G401 (cell line): ENCODE data around the gene CLDN12. TPM values are rescaled to one million over a fixed set of nuclear protein-coding genes. Genes with fewer than 3 reads are reported as not detected.

Experiments used
- DNase-seq: peaks from one replicate; pipeline ENCODE4 v3.0.0-alpha.2; 2015; ENCODE audit warnings: low spot score
- in situ Hi-C: cut with HindIII; loops from 2 replicates; pipeline ENCODE4 v1.10.0; 2016; ENCODE audit warnings: low sequenced_read_pairs, mixed read lengths
- total RNA-seq: library from RNA; depleted of rRNA; stranded (reverse); fragments of >200 nt; shearing (Covaris generic); gene quantifications from 2 replicates; pipeline ENCODE4 v1.2.3, GENCODE V29; 2014; rRNA removed

Gene CLDN12
- total RNA-seq, result 20.1 and 22.8 TPM in 2 replicates

DNA sequence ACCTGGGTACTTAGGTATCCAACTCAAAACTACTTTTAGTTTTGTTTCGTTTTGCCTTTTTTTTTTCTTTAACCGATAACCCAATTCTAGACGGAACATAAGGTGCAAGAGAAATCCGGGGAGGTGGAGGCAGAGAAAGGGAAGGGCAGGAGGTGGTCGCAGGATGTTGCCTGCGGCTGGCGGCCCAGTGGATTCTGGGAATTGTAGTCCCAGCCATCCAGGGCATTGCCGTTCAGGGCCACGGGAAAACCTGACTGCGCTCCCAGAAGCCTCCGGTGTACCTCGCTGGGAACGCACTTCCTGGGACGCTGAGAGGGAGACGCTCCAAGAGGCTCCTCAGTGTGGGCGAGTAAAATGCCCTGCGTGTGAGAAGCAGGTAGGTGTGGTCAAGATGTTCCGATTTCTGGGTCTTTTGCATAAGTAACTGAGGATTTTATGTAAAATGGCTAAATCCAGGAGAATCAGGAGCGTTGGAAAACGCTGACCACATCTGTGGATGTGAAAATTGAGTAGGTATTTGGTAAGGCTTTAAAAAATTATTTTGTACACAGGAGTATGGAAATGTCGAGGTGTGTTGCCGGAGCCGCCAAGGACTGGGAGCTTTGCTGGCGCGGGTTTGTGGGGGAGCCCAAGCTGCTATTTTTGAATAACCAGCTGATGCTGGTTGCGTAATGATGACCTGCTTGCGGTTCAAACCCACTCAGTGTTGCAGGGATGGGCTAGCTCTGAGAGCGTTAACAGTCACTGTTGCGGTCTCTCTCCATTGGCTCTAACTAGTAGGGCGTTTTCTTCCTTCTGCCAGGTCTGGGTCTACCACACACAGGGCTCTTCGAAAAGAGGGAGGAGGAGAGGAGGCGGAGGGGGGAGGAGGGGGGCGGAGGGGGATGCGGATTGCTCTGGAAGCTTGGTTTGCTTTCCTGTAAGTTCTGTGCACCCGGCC lies at the start of gene CLDN12:
Gene CLDN12, plus strand, starts transcription at position 288 of the 940 bp plus-strand sequence. CDS start 9,216 bp downstream, outside the sequence.
- DNase-seq, result peak; percentile 96
- in situ Hi-C loops, result no loop called here

DNA sequence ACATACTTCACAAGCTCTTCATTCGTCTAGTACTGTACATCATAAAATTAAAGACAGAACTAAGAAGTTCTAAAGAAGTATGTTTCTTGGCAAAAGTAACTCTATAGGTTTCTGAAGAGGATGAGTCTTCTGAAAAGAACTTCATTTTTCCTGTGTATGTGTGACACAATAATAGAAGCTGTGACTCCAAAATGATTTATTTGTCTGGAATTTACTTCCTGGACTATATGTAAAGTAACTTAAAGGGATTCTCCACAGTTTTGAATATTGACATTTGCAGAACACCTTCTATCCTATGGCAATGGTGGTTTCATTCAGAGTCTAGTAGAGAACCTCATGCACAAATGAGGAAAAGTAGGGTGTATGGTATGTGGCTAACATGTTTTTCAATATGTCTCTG lies 19.8 kb upstream of the CLDN12 start:
- no peak for DNase-seq
- in situ Hi-C loops, result no loop called here

DNA sequence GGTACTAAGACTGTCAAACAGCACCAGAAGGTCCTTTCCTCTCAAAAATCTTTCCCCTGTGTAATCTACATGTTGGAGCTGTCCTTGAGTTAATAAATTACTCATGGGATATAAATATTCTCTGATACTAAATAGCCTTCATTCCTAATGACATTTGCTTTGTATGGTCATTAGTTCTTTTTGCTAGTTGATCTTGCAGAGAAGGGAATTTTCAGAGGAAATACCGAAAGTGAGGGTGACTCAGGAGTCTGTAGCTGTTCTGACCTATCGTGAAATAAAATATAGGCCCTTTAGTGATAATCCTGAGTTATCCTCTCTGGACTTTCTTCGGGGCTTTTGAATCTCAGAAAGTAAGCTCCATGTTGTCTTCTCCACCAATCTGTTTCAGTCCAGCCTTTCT lies 19.4 kb upstream of the CLDN12 start:
- no peak for DNase-seq
- in situ Hi-C loops, result no loop called here

DNA sequence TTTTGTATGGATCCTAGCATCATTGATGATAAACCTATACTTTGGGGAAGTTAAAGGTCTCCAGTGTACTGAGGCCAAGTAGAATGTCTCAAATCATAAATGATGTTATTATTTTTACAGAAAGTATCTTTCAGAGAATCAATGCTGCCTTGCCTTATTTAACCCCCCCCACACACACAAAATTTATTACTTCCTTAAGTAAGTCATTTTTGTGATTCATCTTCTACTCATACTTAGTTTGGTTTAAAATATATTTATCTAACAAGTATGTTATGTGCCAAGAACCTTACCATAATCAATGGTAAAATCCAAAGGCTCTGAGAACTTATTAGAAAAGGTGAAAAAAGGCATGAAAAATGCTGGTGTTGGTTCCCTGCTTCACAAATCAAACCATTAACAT lies 18.8 kb upstream of the CLDN12 start:
- DNase-seq, result no peak
- in situ Hi-C loops, result no loop called here

DNA sequence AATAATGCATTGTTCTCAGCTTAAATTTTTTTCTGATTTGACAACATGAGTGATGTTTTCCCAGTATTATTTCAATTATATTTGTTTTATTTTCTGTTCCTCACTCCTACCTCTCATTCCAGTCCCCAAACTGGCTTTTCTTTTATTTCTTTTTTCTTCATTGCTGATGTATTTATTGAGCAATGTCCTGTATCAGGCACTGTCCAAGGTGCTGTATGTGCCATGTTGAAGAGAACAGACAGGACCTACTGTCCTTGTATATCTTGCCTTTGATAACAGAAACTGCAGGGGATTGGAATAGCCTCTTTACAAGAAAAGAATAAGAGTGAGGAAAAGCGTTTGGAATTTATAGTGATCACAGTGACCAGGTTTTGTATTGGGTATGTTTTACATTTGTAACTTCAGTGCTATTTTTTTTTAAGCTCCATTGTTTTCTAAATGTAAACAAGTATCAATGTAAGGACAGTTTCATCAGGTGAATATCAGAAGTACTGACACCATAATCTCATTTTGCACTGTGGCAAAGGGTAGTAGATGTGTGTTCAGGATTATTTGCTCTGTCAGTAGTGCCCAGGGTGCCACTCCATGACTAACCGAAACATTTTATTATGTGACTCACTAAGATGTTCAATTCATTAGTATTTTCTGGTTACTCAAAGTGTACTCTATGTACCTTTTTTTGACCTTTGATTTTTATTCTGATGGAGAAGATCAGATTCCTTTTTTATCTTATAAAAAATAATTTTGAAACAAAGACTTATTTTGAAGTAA lies 15.6 kb upstream of the CLDN12 start:
- no peak for DNase-seq
- in situ Hi-C loops, result no loop called here

DNA sequence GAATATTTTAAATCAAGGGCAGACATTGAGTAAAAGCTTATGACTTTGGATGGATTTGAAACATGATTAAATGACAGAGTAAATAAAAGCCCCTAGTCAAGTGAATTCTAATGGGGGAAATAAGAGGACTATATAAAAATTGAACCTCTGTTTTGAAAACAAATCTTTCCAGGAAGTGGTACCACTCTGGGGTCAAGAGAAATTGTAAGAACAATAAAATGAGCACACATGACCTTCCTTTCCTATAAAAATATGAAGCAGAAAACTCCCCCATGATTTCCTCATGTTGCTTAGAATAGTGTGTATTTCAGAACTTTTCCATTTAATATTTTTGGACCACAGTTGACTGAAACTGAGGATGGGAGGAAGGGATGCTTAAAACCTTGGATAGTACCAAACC lies 12.3 kb upstream of the CLDN12 start:
- DNase-seq, result no peak
- in situ Hi-C loops, result no loop called here

DNA sequence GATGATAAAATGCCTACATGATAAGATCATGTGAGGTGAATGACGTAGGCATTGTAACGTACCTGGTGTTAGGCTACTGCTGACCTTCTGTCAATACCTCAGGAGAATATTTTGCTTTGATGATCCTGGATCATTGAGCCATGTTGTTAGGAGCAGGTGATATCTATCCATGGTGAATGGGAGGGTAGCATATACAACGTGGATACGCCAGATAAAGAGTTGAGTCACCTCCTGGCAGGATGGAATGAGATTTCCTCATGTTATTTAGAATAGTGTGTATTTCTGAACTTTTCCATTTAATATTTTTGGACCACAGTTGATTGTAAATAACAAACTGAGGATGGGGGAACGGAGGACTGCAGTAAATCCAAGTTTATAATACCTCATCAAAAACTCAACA lies 11.8 kb upstream of the CLDN12 start:
- in situ Hi-C loops, result no loop called here
- no peak for DNase-seq

DNA sequence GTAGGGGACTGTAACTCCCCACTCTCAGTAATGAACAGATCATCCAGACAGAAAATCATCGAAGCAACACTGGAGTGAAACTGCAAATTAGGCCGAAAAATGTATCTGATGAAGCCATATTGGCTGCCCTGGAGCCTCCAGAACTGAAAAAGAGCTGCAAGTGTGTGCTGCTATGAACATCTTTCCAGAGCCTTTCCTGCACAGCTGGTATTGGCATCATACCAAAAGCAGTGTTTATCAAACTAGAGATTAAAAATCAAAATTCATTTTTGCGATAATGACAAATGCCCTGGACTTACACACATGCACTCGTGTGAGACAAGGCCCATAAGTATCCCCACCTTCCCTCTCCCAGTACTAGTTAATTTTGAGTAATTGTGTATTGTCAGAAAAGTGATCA lies 6.8 kb upstream of the CLDN12 start:
- DNase-seq, result no peak

DNA sequence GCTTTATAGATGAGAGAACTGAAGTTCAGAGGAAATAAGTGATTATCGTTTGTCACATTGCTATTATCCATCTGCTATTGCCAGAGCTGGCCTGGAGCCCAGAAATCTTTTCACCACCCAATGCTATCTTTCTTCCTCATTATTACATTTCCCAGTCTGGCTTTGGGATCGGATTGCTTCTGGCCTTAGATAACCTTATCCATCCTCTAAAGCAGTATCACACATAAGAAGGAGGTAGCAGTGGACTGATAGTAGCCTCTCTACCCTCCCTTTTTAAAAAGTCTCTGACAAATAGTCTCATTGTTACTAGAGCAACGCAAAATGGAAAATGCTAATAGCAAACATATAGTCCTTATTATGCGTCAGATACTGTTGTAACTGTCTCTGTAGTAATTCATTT lies 1.3 kb upstream of the CLDN12 start:
- in situ Hi-C loops, result no loop called here

More for the DNA sequence above, 6.8 kb upstream of the CLDN12 start:
- in situ Hi-C loops, result no loop called here

DNA sequence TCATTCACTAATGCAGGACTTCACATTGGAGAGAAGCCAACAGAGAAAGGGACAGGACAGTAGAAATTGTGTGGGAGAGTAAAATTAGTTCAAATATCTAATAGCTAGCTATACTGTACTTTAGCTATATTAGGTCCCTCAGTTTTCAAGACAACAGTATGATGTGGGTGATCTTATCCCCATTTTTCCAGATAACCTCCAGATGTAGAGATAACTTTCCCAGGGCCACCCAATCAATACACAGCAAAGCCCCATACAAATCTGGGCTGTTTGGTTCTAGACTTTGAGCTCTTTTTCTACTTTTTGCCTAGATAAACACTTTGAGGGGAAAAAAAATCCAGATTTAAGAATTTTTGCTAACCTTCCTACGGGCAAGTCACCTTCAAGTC lies 482 bp upstream of the CLDN12 start:
- DNase-seq, result no peak
- in situ Hi-C loops, result no loop called here

More for the DNA sequence above, 1.3 kb upstream of the CLDN12 start:
- DNase-seq, result no peak

DNA sequence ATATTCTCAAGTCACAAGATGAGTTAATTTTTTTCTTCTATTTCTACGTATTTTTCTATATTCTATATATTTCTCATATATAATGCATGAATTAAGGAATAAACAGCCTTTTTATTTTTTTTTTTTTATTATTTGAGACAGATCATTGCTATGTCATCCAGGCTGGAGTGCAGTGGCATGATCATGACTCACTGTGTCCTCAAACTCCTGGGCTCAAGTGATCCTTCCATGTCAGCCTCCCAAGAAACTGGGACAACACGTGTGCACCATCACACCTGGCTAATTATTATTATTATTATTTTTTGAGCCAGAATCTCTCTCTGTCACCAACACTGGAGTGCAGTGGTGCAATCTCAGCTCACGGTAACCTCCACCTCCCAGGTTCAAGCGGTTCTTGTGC lies 1.5 kb downstream of the CLDN12 start:
- DNase-seq, result no peak
- in situ Hi-C loops, result no loop called here

DNA sequence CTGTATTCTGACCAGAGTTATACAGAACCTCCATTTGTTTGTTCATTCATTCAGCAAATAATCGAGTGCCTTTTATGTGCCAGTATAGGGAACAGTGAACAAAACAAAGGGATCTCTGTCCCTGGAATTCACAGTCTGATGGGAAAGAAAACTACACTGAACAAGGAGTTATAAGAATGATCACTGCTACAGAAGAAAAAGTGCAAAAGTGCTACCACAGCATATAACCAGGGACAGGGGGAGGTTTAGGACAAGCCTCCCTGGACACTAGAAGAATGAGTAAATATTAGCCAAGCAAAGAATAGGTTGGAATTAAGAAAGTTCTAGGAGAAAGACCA lies 4.2 kb downstream of the CLDN12 start:
- in situ Hi-C loops, result no loop called here
- no peak for DNase-seq

DNA sequence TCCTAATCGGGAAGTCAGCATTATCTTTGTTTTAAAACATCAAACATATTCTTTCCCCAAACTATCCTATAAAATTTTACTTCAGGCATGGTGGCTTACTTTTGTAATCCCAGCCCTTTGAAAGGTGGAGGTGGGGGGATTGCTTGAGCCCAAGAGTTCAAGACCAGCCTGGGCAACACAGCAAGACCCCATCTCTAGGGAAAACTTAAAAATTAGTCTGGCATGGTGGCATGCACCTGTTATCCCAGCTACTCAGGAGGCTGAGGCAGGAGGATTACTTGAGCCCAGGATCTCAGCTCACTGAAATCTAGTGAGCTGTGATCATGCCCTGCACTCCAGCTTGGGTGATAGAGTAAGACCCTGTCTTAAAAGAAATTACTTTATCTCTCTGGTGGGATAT lies 4.9 kb downstream of the CLDN12 start:
- in situ Hi-C loops, result no loop called here
- DNase-seq, result no peak

DNA sequence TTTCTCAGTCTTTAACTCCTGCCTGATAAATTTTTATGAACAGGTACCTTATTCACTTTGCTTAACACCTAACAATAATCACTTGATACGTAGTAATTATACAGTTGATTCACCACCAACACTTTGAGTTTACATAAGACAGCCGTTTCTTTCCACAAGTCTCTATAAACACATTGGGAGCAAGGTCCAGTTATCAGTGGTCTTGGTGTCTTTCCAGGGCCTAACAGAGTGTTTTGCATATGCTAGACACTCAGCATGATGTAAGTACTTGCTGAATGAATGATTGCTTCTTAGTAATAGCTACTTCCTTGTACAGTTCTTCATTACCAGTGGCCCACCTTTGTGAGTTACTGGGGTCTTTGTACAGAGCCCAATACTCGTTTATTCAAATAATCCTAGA lies 6.4 kb downstream of the CLDN12 start:
- in situ Hi-C loops, result no loop called here
- DNase-seq, result no peak

DNA sequence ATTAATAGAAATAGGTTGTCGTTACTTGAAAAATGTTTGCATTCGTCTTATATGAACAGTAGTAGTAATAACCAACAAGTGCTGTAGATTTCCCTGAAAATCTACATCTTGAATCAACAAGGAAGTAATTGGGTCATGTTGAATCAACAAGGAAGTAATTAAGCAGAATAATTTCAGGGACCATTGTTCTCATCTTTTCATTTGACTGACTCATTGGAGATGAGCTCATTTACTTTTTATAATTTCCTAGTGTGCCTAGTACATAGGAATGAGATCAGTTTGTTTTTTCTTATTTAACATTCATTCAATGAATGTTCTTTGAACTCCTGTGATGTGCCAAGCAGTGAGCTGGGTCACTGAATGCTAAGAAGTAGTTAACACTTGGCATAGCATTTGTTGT lies 8.2 kb downstream of the CLDN12 start:
- in situ Hi-C loops, result no loop called here
- no peak for DNase-seq

DNA sequence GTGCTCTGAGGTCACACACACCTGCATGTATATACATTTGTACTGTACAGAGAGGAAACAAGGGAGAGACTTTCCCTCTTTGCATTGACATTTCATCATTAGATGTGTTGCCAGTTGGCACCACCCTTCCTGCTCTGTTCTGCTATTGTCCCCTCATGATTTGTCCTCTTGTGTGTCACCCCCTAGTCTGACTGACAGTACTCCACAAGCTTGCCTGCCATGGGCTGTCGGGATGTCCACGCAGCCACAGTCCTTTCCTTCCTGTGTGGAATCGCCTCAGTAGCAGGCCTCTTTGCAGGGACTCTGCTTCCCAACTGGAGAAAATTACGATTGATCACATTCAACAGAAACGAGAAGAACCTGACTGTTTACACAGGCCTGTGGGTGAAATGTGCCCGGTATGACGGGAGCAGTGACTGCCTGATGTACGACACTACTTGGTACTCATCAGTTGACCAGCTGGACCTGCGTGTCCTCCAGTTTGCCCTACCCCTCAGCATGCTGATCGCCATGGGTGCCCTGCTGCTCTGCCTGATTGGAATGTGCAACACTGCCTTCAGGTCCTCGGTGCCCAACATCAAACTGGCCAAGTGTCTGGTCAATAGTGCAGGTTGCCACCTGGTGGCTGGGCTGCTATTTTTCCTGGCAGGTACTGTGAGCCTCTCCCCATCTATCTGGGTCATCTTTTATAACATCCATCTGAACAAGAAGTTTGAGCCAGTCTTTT lies 9.4 kb downstream of the CLDN12 start:
- in situ Hi-C loops, result no loop called here
- no peak for DNase-seq

DNA sequence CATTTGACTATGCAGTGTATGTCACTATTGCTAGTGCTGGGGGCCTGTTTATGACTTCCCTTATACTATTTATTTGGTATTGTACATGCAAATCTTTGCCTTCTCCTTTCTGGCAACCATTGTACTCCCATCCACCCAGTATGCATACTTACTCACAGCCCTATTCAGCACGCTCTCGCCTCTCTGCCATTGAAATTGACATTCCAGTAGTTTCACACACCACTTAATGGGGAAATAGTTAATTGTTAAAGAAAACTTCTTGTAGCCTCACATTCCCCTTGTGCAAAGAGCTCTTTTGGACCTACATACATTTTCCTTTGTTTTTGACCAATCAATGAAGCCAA lies 9.9 kb downstream of the CLDN12 start:
- no peak for DNase-seq
- in situ Hi-C loops, result no loop called here

DNA sequence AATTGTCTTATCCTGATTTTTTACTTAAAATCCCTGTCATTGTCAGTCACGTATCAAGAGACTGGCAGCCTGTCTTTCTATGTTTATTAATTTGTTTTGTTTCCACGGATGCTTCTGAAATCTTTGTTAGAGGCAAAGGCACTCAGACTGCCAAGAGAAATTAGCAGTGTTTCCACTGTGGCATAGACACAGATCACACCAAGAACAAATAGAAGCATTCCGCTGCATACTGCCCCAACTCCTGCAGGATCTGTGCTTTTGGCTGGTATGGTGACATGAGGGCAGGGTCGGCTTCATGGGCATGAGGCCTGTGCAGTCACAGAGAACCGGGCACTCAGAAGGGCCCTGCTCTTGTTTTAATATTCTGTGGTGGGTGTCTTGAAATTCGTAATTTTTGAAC lies 18.4 kb downstream of the CLDN12 start:
- in situ Hi-C loops, result no loop called here
- DNase-seq, result no peak

DNA sequence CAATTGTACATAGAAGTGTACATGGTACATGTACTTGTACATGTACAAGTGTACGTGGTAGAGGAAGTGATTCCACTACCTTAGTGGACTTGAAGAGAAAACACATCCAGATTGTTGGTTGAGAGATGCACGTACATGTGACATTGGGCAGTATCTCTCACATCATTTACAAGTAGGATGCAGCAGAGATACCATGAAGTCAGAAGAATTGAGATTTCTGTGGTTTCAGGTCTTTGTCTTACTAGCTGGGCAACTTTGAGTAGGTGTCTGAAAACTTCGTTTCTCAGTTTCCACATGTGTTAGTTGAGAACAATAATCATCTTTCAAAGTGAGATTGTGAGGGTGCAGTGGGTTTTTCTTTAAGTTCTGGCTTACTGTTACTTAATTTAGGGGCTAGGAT lies 21.5 kb downstream of the CLDN12 start:
- in situ Hi-C loops, result no loop called here

DNA sequence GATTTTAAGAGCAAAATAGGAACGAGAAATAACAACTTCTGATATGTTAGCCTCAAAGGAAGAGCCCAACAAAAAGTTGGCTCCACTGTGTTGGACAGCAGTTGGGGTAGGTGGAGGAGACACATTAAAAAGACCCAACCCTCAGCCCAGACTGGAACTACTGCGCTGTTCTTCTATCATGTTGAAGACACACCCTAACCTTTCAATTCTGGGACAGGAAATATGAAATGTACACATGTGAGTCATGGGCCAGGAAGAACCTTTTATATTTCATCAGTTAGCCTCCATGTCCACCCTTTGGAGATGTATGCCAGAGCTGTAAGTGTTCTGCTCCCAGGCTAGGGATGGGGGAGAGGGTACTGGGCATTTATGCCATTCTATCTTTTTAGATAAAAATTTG lies 22.1 kb downstream of the CLDN12 start:
- DNase-seq, result no peak
- in situ Hi-C loops, result no loop called here

More for the DNA sequence above, 21.5 kb downstream of the CLDN12 start:
- no peak for DNase-seq
